Ovary (tissue), 3 donors: Measurements from ENCODE around the gene FRMD4A.

ENCODE experiments used
- CTCF ChIP-seq, 3 donors: fragments of 450-650 bp in 2 of 3; fragments of 200-600 bp in 1 of 3; IDR thresholded peaks; one replicate each; pipeline versions ENCODE4 v1.5.1 to v1.8.0; 2016 to 2022; ENCODE audit warnings: antibody characterized with exemption in 3 of 3, mild to moderate bottlenecking in 1 of 3
- EP300 ChIP-seq: sonication (generic); formaldehyde crosslinking; IDR thresholded peaks from one replicate; pipeline ENCODE4 v1.6.1; 2017; ENCODE audit warnings: antibody characterized with exemption
- donor health status: DM: no; HTN: no; CAD: no.

DNA sequence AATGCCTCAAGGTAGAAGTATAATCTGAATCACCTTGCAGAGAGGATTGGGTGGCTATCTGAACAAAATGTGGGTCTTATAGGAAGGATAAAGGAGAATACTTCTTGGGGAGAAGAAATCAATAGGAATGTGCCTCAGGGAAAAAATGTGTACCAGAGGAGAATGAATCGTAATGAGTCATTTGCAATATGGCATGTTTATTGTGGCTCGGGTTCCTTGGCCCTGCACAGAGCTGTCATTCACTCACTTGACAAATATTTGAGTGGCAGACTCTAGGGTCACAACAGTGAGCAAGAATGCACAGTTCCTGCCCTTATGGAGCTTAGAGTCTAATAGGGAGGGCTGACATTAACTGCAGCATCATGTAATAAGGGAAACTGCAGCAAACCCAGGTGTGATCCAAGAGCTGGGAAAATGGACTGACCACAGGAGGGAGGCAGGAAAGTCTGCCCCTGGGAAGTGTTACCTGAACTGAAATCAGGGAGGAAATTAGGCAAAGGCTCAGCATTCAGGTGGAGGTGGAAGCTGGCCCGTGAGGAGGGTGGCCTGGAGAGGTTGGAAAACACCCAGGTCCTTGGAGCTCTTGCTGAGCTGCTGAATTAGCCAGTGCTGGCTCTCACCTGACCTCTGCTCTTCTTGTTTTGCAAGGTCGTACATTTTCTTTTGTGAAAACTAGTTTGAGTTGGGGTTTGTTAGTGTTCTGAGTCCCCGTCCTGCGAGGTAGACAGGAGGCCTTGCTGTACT is 203.9 kb downstream of the FRMD4A start:
- TF ChIP-seq EP300 = no peak
- TF ChIP-seq CTCF (IDR thresholded peaks at IDR 0.05) = no peak
